Measurements from ENCODE around the gene PTPN22.

The PTPN22 gene

DNA sequence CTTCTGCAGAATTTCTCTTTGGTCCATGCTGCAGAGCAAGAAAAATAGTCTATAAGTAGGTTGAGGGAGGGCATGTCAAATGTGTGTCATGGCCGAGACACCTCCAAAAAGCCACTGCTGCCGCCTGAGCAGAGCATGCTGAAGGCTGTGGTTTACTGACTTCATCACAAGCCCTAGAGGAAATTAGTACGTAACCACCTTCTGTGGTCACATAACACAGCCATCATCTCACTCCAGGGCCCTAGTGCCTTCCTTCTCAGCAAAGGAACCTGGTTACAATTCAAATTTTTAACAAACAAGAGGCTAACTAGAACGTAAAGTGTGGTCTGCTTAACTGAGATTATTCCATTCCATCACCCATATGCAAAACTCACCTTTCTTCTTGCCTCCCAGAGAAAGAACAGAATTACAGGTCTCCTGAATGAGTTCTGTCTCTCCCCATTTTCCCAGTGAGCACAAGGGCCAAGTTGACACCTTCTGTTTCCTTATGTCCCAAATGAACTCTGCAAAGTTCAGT is at the start of gene PTPN22:
PTPN22 (minus strand) TSS at position 116 of the 517 bp plus-strand sequence.
- peak in 11 of 51 donors; percentile 1 to 26 (median 3) for DNase-seq

DNA sequence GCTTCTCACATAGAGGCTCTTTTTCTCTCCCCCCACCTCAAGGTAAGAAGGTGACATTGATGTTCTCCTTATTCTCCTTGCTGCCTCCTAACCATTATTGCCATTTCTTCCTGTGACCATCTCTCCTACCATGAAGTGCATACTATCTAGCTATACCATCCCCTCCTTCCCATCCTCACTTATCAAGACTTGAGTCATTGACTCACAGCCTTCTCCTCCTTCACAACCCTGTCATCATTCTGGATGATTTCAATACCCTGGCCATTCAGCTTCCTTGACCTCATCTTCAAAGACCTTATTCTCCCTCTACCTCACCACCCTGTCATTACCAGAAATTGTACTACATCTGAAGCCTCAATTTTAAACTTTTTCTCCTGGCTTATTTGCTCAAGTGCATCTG is 46.7 kb upstream of the PTPN22 start:
- no peak for DNase-seq

DNA sequence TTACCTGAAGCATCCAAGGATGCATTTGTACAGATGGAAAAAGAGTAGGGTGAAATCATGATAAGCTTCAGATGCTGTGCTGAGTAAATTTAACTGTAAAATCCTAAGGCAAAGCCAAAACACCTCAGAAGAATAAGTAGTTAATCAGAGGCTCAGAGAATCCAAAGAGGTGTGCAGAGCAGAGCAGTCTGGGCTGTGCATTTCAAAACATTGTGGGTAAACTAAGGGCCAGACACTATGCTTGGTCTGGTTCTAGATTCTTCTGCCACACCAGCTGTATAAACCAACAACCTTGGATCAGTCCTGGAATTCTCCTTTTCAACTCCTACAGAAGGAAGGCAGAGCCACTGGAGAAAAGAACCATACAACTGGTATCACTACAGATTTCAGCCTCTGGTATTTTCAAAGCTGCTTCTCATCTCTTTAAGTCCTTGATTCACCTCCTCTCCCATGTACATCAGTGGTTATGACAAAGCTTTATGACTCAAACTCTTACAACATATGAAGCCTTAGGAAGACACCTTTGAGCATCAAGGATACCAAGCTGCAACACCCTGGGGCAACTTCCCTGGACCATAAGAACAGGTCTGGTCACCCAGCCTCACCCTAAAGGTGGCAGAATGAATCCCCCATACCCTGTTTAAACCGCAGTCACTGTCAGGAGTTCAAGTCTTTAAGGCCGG is 46.0 kb upstream of the PTPN22 start:
- no peak for DNase-seq

DNA sequence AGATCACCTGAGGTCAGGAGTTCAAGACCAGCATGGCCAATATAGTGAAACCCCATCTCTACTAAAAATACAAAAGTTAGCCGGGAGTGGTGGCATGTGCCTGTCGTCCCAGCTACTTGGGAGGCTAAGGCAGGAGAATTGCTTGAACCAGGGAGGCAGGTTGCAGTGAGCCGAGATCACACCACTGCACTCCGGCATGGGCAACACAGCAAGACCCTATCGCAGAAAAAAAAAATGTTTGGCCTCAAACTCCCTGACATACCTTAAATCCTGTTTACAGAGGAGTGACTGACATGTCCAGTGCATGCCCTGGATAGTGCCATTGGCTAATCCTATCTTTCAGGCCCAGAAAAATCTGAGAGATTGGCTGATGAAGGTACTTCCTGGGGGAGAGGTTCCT is 45.5 kb upstream of the PTPN22 start:
- DNase-seq = no peak

DNA sequence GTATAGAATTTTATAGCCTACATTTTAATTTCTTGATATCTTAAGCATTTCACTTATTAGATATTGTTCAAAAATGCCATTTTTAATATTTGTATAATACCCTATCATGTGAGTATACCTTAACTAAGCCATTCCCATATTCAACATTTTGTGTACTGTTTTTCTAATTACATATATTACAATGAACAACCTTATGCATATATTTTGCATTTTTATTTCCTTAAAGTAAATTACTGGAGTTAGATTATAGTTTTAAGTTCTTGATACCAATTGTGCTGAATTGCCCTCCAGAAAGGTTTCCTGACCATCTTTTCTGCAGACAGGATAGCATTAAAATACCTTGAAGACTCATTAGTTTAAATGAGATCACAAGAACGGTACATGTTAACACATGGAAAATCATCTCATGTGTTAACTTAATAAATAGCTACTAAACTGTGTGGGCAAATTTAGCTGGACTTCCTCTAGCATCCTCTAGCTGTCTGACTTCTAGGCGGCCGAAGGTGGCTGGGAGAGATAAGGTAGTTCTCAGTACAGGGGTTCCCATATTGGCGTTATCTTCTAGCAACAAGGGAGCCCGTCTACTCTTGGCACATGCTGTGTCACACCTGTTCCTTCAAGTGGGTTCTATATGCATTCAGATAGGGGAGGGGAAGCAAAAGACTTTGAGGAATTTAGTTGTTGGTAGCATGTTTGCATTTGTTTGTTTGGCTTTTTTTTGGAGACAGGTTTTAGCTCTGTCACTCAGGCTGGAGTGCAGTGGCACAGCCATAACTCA is 42.6 kb upstream of the PTPN22 start:
- no peak for DNase-seq

DNA sequence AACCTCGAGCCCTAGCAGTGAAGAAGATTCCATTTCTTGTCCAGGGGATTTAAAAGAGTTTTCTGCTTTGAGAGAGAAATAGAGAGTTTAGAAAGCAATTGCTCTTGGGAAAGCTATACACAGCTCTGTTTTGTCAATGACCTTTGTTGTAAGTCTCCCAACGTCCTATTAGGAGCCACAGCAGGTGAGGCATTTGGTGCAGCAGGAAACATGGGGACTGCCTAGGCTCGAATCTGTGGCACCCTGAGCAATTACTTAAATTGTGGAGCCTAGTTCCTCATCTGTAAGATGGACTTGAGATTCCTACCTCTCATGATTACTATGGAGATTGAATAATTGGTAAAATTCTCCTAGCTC is 41.8 kb upstream of the PTPN22 start:
- no peak for DNase-seq

DNA sequence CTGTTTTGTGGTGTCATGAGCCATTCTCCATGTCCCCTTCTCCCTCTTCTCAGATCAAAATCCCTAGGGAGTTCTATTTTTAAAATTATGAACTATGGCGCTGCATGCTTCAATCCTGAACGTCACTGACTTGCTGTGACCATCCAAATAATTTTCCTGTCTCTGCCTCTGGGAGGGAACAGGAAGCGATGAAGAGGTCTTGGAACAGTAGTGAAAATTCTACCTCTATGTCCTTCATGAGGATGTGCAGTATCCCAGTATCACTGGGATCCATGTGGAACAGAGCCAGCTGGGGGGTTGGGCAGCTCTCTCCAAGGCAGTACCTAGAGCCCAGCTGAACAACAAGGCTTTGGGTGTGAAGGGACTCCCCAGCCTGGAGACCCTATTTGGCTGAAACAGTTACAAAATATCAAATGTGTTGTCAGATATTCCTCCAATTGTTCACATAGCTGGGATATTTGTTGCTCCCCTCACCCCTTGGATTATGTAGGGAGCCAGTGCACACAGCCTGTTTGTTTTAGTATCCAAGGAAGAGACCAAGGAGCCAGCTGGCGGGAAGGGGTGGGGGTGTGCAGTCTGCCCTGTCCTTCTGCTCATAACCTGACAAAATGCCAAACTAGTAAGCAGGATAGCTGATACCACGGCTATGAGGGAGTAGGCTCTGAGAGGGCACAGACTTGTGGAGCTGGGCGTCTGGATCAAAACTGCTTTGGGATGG is 41.2 kb upstream of the PTPN22 start:
- DNase-seq = peak in 9 of 51 donors; percentile 1 to 16 (median 8)

DNA sequence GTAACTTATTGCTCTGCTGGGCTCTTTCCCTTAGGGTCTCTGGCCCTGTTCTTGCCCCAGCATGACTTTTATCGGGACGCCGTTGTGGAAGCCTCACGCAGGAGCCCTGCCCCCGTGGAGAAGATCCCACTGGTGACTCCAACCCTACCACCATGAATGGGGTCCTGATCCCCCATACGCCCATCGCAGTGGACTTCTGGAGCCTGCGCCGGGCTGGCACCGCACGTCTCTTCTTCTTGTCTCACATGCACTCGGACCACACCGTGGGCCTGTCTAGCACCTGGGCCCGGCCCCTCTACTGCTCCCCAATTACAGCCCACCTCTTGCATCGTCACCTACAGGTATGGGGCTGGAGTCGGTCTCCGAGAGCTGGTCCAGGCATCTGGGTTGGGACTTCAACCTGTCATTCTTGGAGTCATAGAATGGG is 33.9 kb upstream of the PTPN22 start:
- peak in 8 of 51 donors; percentile 37 to 71 (median 52) for DNase-seq

DNA sequence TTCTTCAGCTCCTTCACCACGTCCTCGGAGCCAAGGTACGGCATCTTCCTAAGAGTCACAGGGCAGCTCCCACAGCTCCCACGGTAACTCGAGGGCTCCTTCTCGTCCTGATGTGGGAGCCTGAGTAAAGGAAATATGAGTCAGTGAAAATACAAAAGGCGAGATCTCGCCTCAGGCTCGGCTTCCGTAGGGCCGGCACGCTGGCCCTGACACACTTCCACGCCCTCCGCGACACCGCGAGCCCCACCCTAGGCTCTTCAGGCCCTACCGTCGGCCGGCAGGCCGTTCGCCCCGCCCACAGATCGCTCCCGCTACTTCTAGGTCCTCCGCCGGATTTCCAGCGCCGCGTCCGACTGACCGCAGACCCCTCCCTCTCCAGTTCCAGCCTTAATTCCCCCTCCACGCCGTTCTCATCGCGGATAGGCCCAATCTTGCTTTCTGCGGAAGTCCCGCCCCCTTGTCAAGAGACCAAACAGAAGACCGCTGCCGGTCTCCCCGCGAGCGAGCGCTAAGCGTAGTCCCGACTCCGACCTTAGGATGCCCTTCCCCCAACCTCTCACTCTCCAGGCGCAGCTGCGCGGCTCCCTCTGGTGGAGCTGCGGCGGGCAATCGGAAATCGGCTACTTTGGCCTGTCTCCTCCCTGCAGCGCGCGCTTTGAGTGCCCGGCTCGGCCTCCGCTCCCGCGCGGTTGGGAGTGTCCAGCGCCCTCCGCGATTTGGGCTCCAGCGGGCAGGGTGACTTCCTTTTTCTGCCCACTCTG is 33.3 kb upstream of the PTPN22 start, which contains the start of the genes AP4B1 and DCLRE1B:
AP4B1 (minus strand) TSS at position 126 of the 761 bp plus-strand sequence; CDS start at position 44, 82 bp downstream.
DCLRE1B (plus strand) TSS at position 653 of the 761 bp plus-strand sequence. CDS start 261 bp downstream, outside the sequence.
- DNase-seq = peak; percentile 79 to 99 (median 97)

DNA sequence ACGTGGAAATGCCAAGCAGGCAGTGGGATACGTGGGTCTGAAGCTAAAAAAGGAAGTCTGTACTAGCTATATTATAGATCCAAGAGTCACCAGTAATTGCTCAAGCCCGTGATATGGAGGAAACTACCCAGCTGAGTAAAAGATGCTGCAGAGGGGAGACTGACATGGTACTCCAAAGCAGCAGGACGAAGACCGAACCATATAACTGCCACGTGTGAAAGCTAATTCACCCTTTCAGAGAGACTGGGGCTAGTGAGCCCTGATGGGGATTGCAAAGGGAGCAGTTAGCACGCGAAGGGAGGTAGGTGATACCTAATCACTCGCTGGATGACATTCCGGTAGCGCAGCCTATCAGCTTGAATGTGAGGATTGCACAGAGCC is 32.8 kb upstream of the PTPN22 start:
- peak in 4 of 51 donors; percentile 45 to 62 (median 49) for DNase-seq

DNA sequence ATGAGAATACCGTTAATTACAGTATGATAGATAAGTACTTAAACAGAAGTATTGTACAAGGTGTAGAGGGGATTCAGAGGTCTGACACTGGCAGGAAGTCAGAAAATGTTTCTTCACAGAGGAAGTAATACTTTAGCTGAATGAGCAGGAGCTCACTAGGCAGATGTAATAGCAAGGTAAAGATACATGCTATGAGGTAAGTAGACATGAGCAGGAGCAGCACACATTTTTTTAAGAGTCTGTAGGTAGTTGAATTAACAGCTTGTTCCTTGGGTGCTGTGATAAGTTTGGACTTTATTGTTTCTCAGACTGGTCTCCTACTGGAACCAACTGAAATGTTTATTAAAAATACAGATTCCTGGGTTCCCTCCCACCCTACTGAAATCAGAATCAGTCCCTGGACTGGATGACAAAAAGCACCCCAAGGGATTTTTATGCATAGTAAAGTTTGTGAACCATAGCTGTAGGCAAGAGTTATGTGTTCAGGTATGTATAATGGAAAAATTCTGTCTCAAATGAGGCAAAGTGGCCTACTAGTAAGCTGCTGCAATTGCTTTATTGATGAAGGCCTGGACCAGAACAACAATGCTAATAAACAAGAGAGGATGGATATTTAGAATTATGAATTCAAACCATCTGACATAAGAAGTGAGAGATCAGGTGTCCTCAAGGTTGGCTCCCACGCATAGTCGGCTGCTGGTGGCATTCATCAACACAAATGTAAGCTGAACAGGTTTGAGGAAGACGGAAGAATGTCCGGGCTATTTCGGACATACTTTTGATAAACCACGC is 32.2 kb upstream of the PTPN22 start:
- peak in 2 of 51 donors; percentile 6 to 50 for DNase-seq

DNA sequence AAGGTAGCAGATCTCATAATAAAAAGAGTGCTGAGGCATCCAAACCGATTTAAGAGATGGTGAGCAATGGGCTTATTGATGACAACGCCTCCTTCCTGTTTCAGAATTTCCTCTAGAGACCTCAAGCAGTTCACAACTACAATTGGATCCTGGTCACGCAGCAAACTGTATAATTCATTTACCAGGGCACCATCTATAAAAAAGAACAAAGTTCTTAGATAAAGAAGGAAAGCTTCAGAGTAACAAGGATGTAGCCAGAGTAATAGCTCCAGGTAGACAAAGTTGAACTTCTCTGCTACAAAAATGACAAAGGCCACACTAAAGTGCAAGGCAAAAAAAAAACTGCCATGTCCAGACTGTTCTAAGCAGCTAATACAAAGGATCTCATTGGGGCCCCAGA is 29.7 kb upstream of the PTPN22 start:
- no peak for DNase-seq

DNA sequence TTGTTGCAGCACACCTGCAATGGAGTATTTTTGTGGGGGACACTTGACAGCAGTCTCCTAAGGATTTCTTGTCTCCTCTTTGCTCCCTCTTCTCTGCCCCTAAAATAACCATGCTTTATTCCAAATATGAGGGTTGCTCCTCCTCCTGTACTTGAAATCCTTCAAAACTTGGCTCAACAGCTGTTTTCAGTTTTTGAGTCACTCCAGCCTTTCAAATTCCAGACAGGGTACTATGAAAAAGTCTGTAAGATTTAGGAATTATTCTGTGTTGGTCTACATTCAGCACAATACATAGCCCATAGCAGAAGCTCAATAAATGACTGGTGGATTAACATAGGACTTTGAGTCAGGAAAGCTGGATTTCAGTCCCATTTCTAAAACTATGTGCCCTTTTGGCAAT is 27.6 kb upstream of the PTPN22 start:
- DNase-seq = no peak

DNA sequence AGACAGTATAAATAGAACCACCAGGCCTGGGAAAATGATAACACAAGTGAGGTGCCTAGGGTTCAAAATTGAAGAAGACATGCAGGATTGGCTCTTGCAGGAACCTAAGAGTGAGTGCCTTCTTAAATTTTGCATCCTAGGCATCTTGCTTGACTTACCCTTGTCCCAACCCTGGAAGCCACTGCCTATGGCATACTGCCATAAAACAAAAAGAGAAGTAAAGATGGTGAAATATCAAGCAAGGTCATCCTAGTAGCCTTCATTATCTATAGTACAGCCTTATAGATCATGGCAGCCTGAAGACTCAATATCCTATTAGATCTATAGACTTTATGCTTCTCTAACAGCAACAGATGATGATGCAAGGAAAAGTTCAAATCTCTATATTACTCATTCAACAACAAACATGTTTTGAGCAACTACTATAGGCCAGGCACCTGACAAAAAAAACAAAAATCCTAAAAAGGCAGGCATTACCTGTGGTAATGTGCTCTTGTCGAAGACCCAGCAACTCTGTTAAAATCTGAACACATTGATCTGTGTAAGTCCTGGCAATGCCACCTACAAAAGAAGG is 26.8 kb upstream of the PTPN22 start:
- no peak for DNase-seq

DNA sequence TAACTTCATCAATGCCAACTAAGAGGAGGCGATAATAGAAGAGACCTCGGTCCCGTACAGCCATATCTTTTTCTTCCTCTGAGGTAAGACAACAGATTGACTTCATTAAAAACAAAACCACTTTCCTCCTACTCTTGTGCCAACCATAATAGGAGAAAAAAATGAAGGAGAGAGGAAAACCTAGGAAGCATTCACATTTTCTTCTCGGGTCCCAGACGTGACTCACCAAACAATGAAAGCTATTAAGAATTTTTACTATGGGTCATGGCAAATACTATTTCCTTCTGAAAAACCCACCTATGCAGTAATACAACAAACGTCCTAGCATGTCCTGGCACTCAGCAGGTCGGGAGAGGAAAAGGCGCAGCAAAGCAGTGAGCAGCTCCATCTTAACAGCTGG is 24.4 kb upstream of the PTPN22 start:
- DNase-seq = no peak

DNA sequence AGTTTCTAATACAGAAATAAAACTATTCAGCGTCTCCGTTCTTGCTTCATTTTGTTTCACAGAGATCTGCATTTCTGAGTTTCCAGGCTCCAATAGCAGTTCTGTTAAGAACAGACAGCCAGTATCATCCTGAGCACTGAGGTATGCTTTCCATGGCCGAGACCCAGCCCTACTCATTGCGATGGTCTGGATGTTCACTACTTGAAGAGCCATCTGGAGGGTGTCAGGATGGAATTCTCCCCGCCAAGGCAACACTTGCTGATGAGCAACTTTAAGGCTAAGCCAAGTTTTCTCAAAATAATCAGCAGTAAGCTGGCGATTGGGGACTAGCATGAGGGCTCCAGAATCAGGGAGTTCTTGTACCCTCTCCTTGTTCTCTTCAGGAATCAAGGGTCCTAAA is 23.6 kb upstream of the PTPN22 start:
- DNase-seq = peak in 1 of 51 donors; percentile 11

DNA sequence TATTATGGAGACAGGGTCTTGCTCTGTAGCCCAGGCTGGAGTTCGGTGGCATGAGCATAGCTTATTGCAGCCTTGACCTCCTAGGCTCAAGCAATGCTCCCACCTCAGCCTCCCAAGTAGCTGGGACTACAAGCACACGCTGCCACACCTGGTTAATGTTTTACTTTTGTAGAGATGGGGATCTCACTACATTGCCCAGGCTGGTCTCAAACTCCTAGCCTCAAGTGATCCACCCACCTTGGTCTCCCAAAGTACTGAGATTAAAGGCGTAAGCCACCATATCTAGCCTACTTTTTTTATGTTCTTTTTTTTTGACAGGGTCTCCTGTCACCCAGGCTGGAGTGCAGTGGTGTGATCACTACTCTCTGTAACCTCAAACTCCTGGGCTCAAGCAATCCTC is 21.8 kb upstream of the PTPN22 start:
- no peak for DNase-seq

DNA sequence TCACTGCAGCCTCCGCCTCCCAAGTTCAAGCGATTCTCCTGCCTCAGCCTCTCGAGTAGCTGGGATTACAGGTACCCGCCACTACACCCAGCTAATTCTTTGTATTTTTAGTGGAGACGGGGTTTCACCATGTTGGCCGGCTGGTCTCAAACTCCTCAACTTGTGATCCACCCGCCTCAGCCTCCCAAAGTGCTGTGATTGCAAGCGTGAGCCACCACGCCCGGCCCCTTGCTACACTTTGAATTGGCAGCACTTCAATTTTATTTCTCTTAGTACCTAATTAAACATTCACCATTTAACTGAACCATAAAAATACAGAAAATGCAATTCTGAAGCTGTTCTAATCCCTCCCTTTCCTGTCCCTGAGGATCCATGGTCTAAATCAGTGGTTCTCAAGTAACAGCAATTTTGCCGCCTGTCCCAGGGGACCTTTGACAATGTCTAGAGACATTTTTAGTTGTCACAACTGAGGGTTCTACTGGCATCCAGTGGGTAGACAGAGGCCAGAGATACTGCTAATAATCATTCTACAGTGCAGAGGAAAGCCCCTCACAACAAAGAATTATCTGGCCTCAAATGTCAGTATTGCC is 20.2 kb upstream of the PTPN22 start:
- no peak for DNase-seq

DNA sequence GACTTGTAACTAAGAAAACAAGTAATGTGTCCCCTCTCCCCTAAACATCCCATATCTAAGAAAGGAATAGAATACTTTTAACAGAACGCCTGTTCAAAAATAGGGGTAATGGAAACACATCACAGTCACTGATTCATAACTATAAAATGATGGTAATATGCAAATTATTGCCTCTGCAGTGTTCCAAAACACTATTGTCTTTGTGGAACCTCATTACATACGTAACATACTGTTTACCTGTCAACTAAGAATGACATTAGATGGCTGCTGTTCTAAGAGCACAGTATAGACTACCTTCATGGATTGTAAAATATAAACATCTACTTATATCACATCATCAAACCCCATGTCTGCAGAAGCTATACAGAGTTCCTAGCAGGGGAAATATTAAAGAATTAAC is 19.3 kb upstream of the PTPN22 start:
- no peak for DNase-seq

All from hypothalamus (tissue), 51 donors.